GM19043 (cell line): ENCODE measurements around the gene PSPN.

Experiments
- ATAC-seq: cut with Tn5 transposase; IDR thresholded peaks from one replicate; pipeline ENCODE4 v1.9.1; 2021; ENCODE audit warnings: low read depth; ENCODE audit not compliant: unreplicated experiment

PSPN gene

DNA sequence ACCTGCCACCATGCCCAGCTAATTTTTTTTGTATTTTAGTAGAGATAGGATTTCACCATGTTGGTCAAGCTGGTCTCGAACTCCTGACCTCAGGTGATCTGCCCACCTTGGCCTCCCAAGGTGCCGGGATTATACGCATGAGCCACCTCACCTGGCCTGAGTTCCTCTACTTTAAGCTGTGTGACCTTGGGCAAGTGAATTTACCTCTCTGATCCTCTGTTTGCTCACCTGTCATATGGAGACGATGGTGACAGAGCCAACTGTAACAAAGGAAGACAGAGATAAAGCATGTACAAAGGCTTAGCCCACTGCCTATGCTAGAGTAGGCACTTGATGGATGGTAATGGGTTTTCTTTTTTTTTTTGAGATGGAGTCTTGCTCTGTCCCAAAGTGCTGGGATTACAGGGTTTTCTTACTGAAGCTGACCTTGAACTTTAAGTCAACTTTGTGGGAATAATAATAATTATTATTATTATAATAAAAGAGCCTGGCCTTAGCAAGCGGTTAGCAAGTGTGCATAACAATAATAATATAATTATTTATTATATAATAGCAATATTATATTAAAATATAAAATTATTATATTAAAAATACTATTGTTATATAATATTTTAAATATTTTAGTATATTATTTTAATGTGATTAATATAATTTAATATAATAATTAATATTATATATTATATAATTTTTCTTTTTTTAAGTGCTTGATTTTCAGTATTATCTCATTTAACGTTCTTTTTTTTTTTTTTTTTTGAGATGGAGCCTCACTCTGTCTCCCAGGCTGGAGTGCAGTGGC lies 41.0 kb downstream of the PSPN start:
- no peak for ATAC-seq

DNA sequence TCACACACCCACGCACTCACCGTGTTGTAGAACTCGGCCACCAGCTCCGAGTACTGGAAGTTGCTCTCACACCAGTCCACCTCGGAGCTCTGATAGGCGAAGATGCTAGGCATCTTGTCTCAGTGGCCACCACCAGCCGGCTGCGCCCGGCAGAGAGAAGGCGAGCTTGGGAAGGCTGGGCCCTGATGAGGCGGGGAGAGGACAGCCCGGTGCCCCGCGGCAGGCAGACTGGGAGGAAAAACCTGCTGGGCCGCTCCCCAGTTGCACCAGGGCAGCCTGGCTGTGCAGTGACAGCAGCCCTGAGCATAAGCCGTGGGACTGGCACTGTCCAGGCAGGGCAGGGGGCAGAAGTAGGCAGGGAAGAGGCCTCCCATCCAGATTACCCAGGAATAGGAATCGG lies 42.3 kb downstream of the PSPN start, which contains the start of gene ACER1:
ACER1 (minus strand) TSS at position 174 of the 400 bp plus-strand sequence; CDS start at position 113, 61 bp downstream.
- ATAC-seq, result no peak

DNA sequence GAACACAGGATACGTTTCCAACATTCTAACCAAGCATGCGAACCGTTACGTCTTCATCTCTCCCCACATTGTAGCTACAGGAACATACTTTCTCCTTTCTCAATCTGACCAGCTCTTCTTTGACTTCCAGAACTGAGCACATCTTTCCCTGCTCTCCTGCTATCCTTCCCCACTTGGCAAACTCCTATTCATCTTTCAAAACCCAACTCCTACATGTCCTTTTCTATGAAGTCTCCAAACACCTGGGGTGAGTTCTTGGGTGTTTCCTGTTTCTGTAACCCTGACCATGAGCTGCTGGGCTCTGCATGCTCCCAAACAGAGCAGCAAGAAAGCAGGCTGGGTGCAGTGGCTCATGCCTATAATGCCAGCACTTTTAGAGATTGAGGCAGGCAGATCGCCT lies 48.9 kb downstream of the PSPN start:
- ATAC-seq, result no peak

DNA sequence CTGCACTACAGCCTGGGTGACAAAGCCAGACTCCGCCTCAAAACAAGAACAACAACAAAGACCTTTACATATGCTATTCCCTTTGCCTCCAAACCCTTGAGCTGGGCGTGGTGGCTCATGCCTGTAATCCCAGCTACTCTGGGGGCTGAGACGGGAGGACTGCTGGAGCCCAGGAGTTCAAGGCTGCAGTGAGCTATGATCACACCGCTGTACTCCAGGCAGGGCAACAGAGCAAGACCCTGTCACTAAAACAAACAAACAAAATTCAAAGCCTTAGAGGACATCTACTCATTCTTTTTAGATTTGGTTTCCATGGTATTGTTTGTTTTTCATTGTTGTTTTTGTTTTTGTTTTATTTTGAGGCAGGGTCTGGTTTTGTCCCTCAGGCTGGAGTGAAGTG lies 50.1 kb downstream of the PSPN start:
- no peak for ATAC-seq
